ENCODE data around the gene CACNB4. TPM values are rescaled to one million over a fixed set of nuclear protein-coding genes. Genes with fewer than 3 reads are reported as not detected.

Gene CACNB4
- total RNA-seq, 2 donors from 2014 or later = 0.33 to 1.3 TPM

DNA sequence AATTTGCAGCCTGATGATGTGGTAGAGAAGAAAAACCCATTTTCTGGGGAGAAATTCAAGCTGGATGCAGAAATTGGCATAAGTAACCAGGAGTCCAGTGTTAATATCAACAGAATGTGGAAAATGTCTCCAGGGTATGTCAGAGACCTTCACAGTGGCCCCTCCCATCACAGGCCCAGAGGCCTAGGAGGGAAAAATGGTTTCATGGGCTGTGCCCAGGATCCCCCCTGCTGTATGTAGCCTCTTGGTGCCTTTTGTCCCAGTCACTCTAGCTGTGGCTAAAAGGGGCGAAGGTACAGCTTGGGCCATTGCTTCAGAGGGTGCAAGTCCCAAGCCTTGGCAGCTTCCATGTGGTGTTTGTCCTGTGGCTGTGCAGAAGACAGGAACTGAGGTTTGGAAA is 40.2 kb downstream of the CACNB4 start:
- ATAC-seq (no peak), DNase-seq (no peak)
- no peak overlapping the region for H3K4me3 ChIP-seq
- H3K4me1 ChIP-seq = no peaks in the 10 kb centered on the region
- intact Hi-C loops (cut with DNase I) = no loop called here
- no peaks in the 10 kb centered on the region for H3K36me3 ChIP-seq (replicated peaks in 1 of 2; ENCODE audit: insufficient read depth in 1 of 2, low read depth in 2 of 2)
- H3K27me3 ChIP-seq = no peaks in the 10 kb centered on the region
- no peak overlapping the region for H3K27ac ChIP-seq
- H3K9me3 ChIP-seq = peaks cover 0 to 6% (median 0%) of the 10 kb centered on the region in 3 donors
- TF ChIP-seq POLR2A (IDR thresholded peaks at IDR 0.05) (no peak), CTCF (IDR thresholded peaks at IDR 0.05) (no peak)
- 89 to 100% methylated on average over 1 of the region's 1 CpG for WGBS, 2 donors

DNA sequence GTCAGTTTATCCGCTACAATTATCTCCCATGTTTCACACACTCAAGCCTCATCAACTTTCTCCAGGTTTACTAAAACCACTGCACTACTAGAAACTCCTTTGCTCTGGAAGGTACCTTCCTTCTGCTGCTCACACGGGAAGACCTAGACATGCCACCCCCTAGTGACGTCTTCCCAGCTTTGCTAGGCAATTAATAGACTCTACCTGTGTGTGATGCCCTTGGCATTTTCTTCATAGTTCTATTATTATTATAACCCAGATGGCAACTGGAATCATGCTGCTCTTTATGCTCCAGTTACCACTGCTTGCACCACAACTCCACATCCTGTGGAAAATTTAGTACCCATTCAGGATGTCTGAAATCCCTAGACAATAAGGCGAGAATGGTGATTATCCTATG is 42.4 kb downstream of the CACNB4 start:
- no peaks in the 10 kb centered on the region for H3K4me1 ChIP-seq
- intact Hi-C loops (cut with DNase I) = no loop called here

GRCh38 chr2:152055366-152056108 is 43.3 kb downstream of the CACNB4 start:
- Histone ChIP-seq H3K4me3 (no peak overlapping the region), H3K4me1 (no peaks in the 10 kb centered on the region), H3K36me3 (replicated peaks in 1 of 2; ENCODE audit: insufficient read depth in 1 of 2, low read depth in 2 of 2) (no peaks in the 10 kb centered on the region), H3K27me3 (no peaks in the 10 kb centered on the region), H3K27ac (no peak overlapping the region), H3K9me3 (peaks cover 0 to 6% (median 0%) of the 10 kb centered on the region in 3 donors)
- TF ChIP-seq CTCF (IDR thresholded peaks at IDR 0.05) (no peak), POLR2A (IDR thresholded peaks at IDR 0.05) (no peak)
- intact Hi-C loops (cut with DNase I) = no loop called here
- ATAC-seq (no peak), DNase-seq (no peak)
- 90 to 93% methylated on average over 8 of the region's 8 CpGs for WGBS, 2 donors

More for the DNA sequence above, 42.4 kb downstream of the CACNB4 start:
- Histone ChIP-seq H3K27me3 (no peaks in the 10 kb centered on the region), H3K4me3 (no peak overlapping the region), H3K36me3 (replicated peaks in 1 of 2; ENCODE audit: insufficient read depth in 1 of 2, low read depth in 2 of 2) (no peaks in the 10 kb centered on the region), H3K9me3 (peaks cover 0 to 6% (median 0%) of the 10 kb centered on the region in 3 donors), H3K27ac (no peak overlapping the region)
- 77 to 78% methylated on average over 4 of the region's 4 CpGs for WGBS, 2 donors
- DNase-seq (no peak), ATAC-seq (no peak)
- no peak for TF ChIP-seq CTCF (IDR thresholded peaks at IDR 0.05)
- no peak for TF ChIP-seq POLR2A (IDR thresholded peaks at IDR 0.05)

- WGBS, 2 donors = 39 to 69% methylated on average over 2 of the region's 2 CpGs
- ATAC-seq = no peak
Measured at GRCh38 chr2:152054593-152054992, 44.3 kb downstream of the CACNB4 start.

More at GRCh38 chr2:152054593-152054992, 44.3 kb downstream of the CACNB4 start:
- DNase-seq = no peak
- no peak overlapping the region for H3K4me3 ChIP-seq
- no peaks in the 10 kb centered on the region for H3K4me1 ChIP-seq
- intact Hi-C loops (cut with DNase I) = no loop called here
- H3K27ac ChIP-seq = no peak overlapping the region
- no peak for TF ChIP-seq POLR2A (IDR thresholded peaks at IDR 0.05)
- no peak for TF ChIP-seq CTCF (IDR thresholded peaks at IDR 0.05)
- peaks cover 0 to 6% (median 0%) of the 10 kb centered on the region in 3 donors for H3K9me3 ChIP-seq
- H3K27me3 ChIP-seq = no peaks in the 10 kb centered on the region
- no peaks in the 10 kb centered on the region for H3K36me3 ChIP-seq (replicated peaks in 1 of 2; ENCODE audit: insufficient read depth in 1 of 2, low read depth in 2 of 2)
